PC-3 (cell line): ENCODE data around the gene MEF2C. TPM values are rescaled to one million over a fixed set of nuclear protein-coding genes. Genes with fewer than 3 reads are reported as not detected.

ENCODE experiments used
- ATAC-seq: fragments of 200-7000 bp; cut with Tn5 transposase; 2 replicates; pipeline ENCODE4 v1.9.1; 2020; ENCODE audit warnings: mild to moderate bottlenecking, moderate library complexity
- BruUV-seq: library from RNA; stranded (reverse); fragments of 400-500 nt; replicated peaks from 2 replicates; lab custom pipeline; 2021; lab: Mats Ljungman, UMichigan
- CTCF ChIA-PET: fragments of 300-600 bp; sonication (Branson Sonifier 250); formaldehyde crosslinking; loops from one replicate; lab custom pipeline; 2022; ENCODE audit warnings: antibody characterized with exemption; lab: Charles Lee
- POLR2A ChIA-PET: fragments of 300-600 bp; sonication (Branson Sonifier 250); formaldehyde crosslinking; loops from one replicate; lab custom pipeline; 2022; ENCODE audit warnings: antibody characterized with exemption; ENCODE audit not compliant: unreplicated experiment; lab: Charles Lee
- DNase-seq: peaks from one replicate; pipeline ENCODE4 v3.0.0-alpha.2; 2015
- H2AFZ ChIP-seq: fragments of 300-600 bp; sonication (generic); 2 replicates; pipeline ENCODE4 v1.6.0; 2016; ENCODE audit warnings: antibody characterized with exemption, low read length
- H3F3A ChIP-seq: fragments of 300-600 bp; sonication (generic); one replicate; pipeline ENCODE4 v1.6.0; 2017; ENCODE audit warnings: antibody characterized with exemption, low read length, control low read depth, mild to moderate bottlenecking; ENCODE audit not compliant: unreplicated experiment
- H3K27ac ChIP-seq: fragments of 300-600 bp; sonication (generic); 2 replicates; pipeline ENCODE4 v1.5.1; 2016; ENCODE audit warnings: mild to moderate bottlenecking, low read length
- H3K27me3 ChIP-seq: fragments of 300-600 bp; sonication (generic); 2 replicates; pipeline ENCODE4 v1.6.1; 2016; ENCODE audit warnings: low read length, mixed read lengths
- H3K36me3 ChIP-seq: fragments of 300-600 bp; sonication (generic); 2 replicates; pipeline ENCODE4 v1.6.1; 2016; ENCODE audit warnings: low read depth, mixed run types, low read length, mixed read lengths
- H3K4me1 ChIP-seq: fragments of 300-600 bp; sonication (generic); 2 replicates; pipeline ENCODE4 v1.5.1; 2016; ENCODE audit warnings: low read length; ENCODE audit not compliant: insufficient read depth
- H3K4me2 ChIP-seq: fragments of 300-600 bp; sonication (generic); 2 replicates; pipeline ENCODE4 v1.6.0; 2016; ENCODE audit warnings: low read length
- H3K4me3 ChIP-seq: fragments of 300-600 bp; sonication (generic); 2 replicates; pipeline ENCODE4 v1.5.1; 2016; ENCODE audit warnings: mild to moderate bottlenecking, low read length, mixed read lengths
- H3K79me2 ChIP-seq: fragments of 300-600 bp; sonication (generic); 2 replicates; pipeline ENCODE4 v1.6.1; 2017; ENCODE audit warnings: low read length, mixed read lengths
- H3K9ac ChIP-seq: fragments of 300-600 bp; sonication (generic); 2 replicates; pipeline ENCODE4 v1.6.0; 2016; ENCODE audit warnings: mild to moderate bottlenecking, low read length
- H3K9me2 ChIP-seq: fragments of 300-600 bp; sonication (generic); replicated peaks from 2 replicates; pipeline ENCODE4 v1.6.1; 2016; ENCODE audit warnings: mixed run types, low read length, mixed read lengths
- H3K9me3 ChIP-seq: fragments of 300-600 bp; sonication (generic); 2 replicates; pipeline ENCODE4 v1.6.1; 2016; ENCODE audit warnings: low read length, mixed read lengths
- H4K20me1 ChIP-seq: fragments of 300-600 bp; sonication (generic); 2 replicates; pipeline ENCODE4 v1.6.1; 2016; ENCODE audit warnings: low read length, mixed read lengths
- EZH2 ChIP-seq: fragments of 300-600 bp; sonication (generic); IDR thresholded peaks from one replicate; pipeline ENCODE4 v1.6.1; 2017; ENCODE audit warnings: antibody characterized with exemption, mild to moderate bottlenecking, low read length; ENCODE audit not compliant: unreplicated experiment
- EZH2phosphoT487 ChIP-seq: fragments of 300-600 bp; sonication (generic); IDR thresholded peaks from 2 replicates; pipeline ENCODE4 v1.6.1; 2018; ENCODE audit warnings: mild to moderate bottlenecking, antibody characterized with exemption, low read length, borderline replicate concordance
- intact Hi-C: fragments of 100-400 bp; cut with micrococcal nuclease; formaldehyde crosslinking; loops from 2 replicates; pipeline ENCODE4 v1.9.0; 2023
- total RNA-seq: library from RNA; depleted of rRNA; stranded (reverse); fragments of >200 nt; gene quantifications from 2 replicates; pipeline ENCODE4 v1.2.3, GENCODE V29; 2014
- TF ChIP-seq, protein P1 (sequence below): fragments of 300-600 bp; sonication (generic); conservative IDR thresholded peaks from 2 replicates; pipeline ENCODE4 v1.5.1; 2017; ENCODE audit warnings: antibody characterized with exemption, low read depth, mild to moderate bottlenecking, low read length

Gene MEF2C
- total RNA-seq, 1 experiment from 2014 or later = 8.0 TPM

DNA sequence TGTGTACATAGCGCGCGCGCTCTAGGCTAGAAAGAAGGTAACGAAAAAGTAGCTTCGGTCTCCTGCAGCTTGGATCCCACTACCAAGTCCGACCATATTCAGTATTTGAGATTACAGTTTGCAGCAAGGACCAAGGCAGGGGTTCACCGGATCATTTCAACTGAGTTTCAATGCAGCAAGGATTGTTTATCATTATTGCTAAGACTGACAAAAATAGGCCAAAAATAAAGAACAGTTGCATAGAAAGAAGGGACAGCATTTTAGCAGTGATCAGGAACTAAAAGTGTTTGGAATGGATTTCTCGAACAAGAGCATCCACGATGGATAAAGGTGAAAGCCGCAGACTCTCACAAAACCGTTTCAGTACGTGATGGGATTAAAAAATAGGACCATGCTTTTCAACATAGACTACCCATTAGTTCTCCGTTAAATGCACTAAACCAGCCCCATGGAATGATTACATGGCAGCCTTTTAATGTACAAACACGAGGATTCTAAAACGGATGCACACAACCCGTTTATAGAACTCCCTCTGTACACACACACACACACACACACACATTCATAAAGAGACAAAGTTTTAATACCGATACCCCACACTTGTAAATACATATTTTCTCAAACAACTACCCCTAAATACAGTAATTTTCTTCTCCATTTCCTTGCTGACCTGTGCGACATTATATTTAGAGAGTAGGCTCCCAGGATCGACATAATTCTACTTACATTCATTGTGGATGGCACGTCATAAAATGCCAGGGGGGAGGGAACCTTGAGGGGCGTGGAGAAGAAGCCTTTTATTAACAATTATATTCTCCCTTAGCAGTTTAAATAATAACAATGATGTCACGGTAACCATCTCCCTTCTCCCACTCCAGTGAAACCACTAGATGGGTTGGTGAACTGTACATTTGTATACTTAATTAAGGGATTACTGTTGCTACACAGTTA lies 197.1 kb downstream of the MEF2C start:
- H4K20me1 ChIP-seq = no peaks in the 10 kb centered on the region
- H2AFZ ChIP-seq = no peak overlapping the region
- CTCF ChIA-PET = interaction anchor here (0.7 kb wide), 1 partner anchor 195 kb away, joined by 3 read pairs; no protein-coding TSS in a partner anchor
- no peak overlapping the region for H3K9ac ChIP-seq
- no peaks in the 10 kb centered on the region for H3K9me2 ChIP-seq
- no peaks in the 10 kb centered on the region for H3F3A ChIP-seq
- no peak overlapping the region for H3K4me2 ChIP-seq
- no peak for ATAC-seq
- DNase-seq = no peak
- TF ChIP-seq, protein P1, sequence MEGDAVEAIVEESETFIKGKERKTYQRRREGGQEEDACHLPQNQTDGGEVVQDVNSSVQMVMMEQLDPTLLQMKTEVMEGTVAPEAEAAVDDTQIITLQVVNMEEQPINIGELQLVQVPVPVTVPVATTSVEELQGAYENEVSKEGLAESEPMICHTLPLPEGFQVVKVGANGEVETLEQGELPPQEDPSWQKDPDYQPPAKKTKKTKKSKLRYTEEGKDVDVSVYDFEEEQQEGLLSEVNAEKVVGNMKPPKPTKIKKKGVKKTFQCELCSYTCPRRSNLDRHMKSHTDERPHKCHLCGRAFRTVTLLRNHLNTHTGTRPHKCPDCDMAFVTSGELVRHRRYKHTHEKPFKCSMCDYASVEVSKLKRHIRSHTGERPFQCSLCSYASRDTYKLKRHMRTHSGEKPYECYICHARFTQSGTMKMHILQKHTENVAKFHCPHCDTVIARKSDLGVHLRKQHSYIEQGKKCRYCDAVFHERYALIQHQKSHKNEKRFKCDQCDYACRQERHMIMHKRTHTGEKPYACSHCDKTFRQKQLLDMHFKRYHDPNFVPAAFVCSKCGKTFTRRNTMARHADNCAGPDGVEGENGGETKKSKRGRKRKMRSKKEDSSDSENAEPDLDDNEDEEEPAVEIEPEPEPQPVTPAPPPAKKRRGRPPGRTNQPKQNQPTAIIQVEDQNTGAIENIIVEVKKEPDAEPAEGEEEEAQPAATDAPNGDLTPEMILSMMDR = no peak
- TF ChIP-seq EZH2 (no peak), EZH2phosphoT487 (no peak)
- H3K4me3 ChIP-seq = no peak overlapping the region
- intact Hi-C loops = no loop called here
- H3K9me3 ChIP-seq = no peaks in the 10 kb centered on the region
- peaks cover 41% of the 10 kb centered on the region for H3K27me3 ChIP-seq
- POLR2A ChIA-PET = no interaction called here
- no peaks in the 10 kb centered on the region for H3K36me3 ChIP-seq
- no peaks in the 10 kb centered on the region for H3K79me2 ChIP-seq
- no peak overlapping the region for H3K27ac ChIP-seq
- no TSS peak for BruUV-seq
- H3K4me1 ChIP-seq = peaks cover 2% of the 10 kb centered on the region; the same call in 1 of the 2 replicates

DNA sequence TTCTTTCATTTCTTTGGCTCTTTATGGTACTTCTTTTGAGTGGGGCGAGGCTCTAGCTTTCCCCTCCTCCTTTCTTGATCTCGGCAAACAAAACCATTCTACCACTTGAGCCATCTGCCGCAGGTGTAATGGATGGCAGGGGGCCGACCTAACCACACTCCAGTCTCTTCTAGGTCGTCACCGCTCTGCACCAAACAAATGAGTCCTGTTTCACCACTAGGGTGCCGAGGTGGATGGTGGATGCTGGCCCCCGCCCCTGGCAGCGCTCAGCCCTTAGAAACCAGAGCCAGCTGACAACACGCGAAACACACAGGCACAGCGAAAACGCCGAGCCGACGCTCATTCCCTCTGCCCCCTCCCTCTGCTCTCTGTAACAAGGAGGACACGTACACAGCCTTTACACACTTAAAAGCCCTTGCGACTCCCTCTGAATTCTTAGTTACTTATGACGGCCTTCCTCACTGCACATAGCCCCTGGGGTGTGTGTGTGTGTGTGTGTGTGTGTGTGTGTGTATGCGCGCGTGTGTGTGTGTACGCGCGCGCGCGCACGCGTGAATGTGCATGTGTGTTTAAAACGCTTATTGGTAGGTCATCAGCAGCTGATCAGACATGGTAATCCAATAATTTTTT lies 199.4 kb downstream of the MEF2C start:
- Histone ChIP-seq H3K27ac (no peak overlapping the region), H3K36me3 (no peaks in the 10 kb centered on the region), H3K9ac (no peak overlapping the region), H3F3A (no peaks in the 10 kb centered on the region), H3K79me2 (no peaks in the 10 kb centered on the region), H3K4me3 (no peak overlapping the region), H3K9me2 (no peaks in the 10 kb centered on the region), H4K20me1 (no peaks in the 10 kb centered on the region), H3K4me1 (peaks cover 6% of the 10 kb centered on the region; the same call in 1 of the 2 replicates), H3K4me2 (peak overlapping the region; percentile 58), H2AFZ (peak overlapping the region; percentile 48), H3K9me3 (no peaks in the 10 kb centered on the region), H3K27me3 (peaks cover 26% of the 10 kb centered on the region)
- DNase-seq (peak; percentile 39), ATAC-seq (peak; percentile 33; the same call in 1 of the 2 replicates)
- no peak for TF ChIP-seq EZH2
- TF ChIP-seq, protein P1 = peak; percentile 35; the same call in 1 of the 2 replicates
- CTCF ChIA-PET = no interaction called here
- intact Hi-C loops = no loop called here
- no TSS peak for BruUV-seq
- POLR2A ChIA-PET = no interaction called here
